Small intestine (tissue), 7 donors: ENCODE measurements around the gene ELOVL7. TPM values are rescaled to one million over a fixed set of nuclear protein-coding genes. Genes with fewer than 3 reads are reported as not detected.
"Not testable (repeated sequence)": the region's sequence is repeated elsewhere in the genome, so short reads cannot be mapped to it uniquely, and the experiment has no call there.

Source experiments
- DNase-seq, 2 donors: peaks; one replicate each; pipeline versions ENCODE4 v3.0.0 to v3.0.0-alpha.2; 2013
- FAIRE-seq: peaks from 2 replicates; lab custom pipeline; 2012; peaks lifted over from hg19 to GRCh38; lab: Jason Lieb, UNC
- H3K27ac ChIP-seq, 3 donors: one replicate each; pipeline ENCODE4 v1.5.1; 2013; ENCODE audit warnings: low read length in 2 of 3, mild to moderate bottlenecking in 2 of 3, control low read depth in 1 of 3, inconsistent platforms in 1 of 3, low read depth in 1 of 3, moderate library complexity in 1 of 3
- H3K27me3 ChIP-seq, 3 donors: one replicate each; pipeline ENCODE4 v1.6.1; 2013; ENCODE audit warnings: low read length in 3 of 3, inconsistent platforms in 1 of 3; ENCODE audit not compliant: control insufficient read depth in 3 of 3, insufficient read depth in 3 of 3
- H3K36me3 ChIP-seq, 3 donors: one replicate each; pipeline ENCODE4 v1.6.1; 2013; ENCODE audit warnings: low read length in 3 of 3, inconsistent platforms in 1 of 3, low read depth in 1 of 3, mild to moderate bottlenecking in 1 of 3, moderate library complexity in 1 of 3; ENCODE audit not compliant: control insufficient read depth in 3 of 3, insufficient read depth in 2 of 3
- H3K4me1 ChIP-seq, 3 donors: one replicate each; pipeline ENCODE4 v1.6.1; 2013; ENCODE audit warnings: low read length in 2 of 3, inconsistent platforms in 1 of 3, low read depth in 1 of 3, mild to moderate bottlenecking in 1 of 3, moderate library complexity in 1 of 3; ENCODE audit not compliant: control insufficient read depth in 3 of 3, insufficient read depth in 2 of 3
- H3K4me3 ChIP-seq, 3 donors: one replicate each; pipeline ENCODE4 v1.5.1; 2013; ENCODE audit warnings: low read length in 3 of 3, control low read depth in 1 of 3, inconsistent platforms in 1 of 3, low read depth in 1 of 3, mild to moderate bottlenecking in 1 of 3, moderate library complexity in 1 of 3
- H3K9me3 ChIP-seq, 2 donors: one replicate each; pipeline ENCODE4 v1.6.1; 2013; ENCODE audit warnings: low read depth in 1 of 2, low read length in 1 of 2; ENCODE audit not compliant: control insufficient read depth in 2 of 2, insufficient read depth in 1 of 2
- WGBS, 3 donors: extraction: QIAGEN DNeasy Blood & Tissue Kit; methylation state at CpG; one replicate each; pipeline ENCODE4 v1.1.7; 2013; 5-methylcytosine and 5-hydroxymethylcytosine counted together
- polyA plus RNA-seq, 4 donors: library from polyadenylated mRNA; stranded (reverse) in 3 of 4; unstranded in 1 of 4; fragments of 200-250 nt in 3 of 4; fragments of 120-200 nt in 1 of 4; gene quantifications; one replicate each; pipeline versions ENCODE4 v1.2.1 to v1.2.3, GENCODE V29; 2013
- donor health status: healthy with polysubstance abuse.
- donor health status: control.
- donor health status: control.
- donor health status: Bipolar disorder and iron deficiency.
- donor health status: healthy.

Gene ELOVL7
- polyA plus RNA-seq, 4 donors: 9.2 to 100 (median 20.2) TPM

DNA sequence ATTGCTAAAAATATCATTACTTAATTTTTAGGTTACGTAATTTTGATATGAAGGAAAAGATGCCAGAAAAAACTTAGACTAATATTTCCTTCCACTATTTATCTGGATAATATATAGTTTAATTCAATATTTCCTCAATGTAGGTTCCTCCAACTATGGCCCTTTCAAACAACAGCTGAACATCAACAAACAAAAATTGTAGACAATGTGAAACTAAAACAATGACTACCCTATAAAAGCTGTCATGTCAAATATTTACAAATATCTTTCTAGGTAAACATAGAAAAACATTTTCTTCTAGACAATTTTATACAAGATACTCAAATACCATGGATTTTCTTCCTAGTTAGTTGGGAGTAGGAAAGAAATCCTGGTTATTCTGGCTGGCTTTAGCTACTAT lies 16.9 kb downstream of the ELOVL7 start:
- Histone ChIP-seq H3K27me3 (no peaks in the 10 kb centered on the region), H3K9me3 (no peaks in the 10 kb centered on the region), H3K27ac (no peak overlapping the region), H3K36me3 (no peaks in the 10 kb centered on the region), H3K4me3 (no peak overlapping the region), H3K4me1 (no peaks in the 10 kb centered on the region)
- DNase-seq (no peak), FAIRE-seq (no peak)
- WGBS, 3 donors: 91 to 95% (median 93%) methylated on average over 1 of the region's 1 CpG

GRCh38 chr5:60826653-60827052 lies 17.4 kb downstream of the ELOVL7 start:
- Histone ChIP-seq H3K4me3 (no peak overlapping the region), H3K27ac (no peak overlapping the region), H3K27me3 (no peaks in the 10 kb centered on the region), H3K9me3 (no peaks in the 10 kb centered on the region), H3K36me3 (no peaks in the 10 kb centered on the region), H3K4me1 (no peaks in the 10 kb centered on the region)
- DNase-seq: no peak
- no peak for FAIRE-seq

DNA sequence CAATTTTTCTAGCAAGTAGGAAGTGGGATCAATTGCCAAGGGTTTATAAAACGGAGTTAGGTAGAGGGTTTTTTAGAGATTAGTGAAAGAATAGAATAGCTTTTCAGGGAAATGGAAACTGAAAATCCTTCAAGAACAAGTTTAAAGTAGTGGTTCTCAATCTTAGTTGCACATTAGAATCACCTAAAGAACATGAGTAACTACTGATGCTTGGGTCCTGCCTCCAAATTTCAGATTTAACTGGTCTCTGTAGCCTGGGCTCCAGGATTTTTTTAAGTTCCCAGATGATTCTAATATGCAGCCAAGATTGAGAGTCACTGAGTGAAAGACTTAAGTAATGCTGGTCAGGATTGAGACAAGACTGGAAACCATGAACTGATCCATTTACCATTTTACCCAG lies 20.5 kb downstream of the ELOVL7 start:
- FAIRE-seq: no peak

GRCh38 chr5:60822285-60822556 lies 21.8 kb downstream of the ELOVL7 start:
- DNase-seq: no peak
- 88 to 97% (median 91%) methylated on average over 2 of the region's 2 CpGs for WGBS, 3 donors
- Histone ChIP-seq H3K9me3 (no peaks in the 10 kb centered on the region), H3K4me3 (no peak overlapping the region), H3K36me3 (peaks cover 0 to 9% (median 0%) of the 10 kb centered on the region in 3 donors), H3K27me3 (no peaks in the 10 kb centered on the region), H3K4me1 (no peaks in the 10 kb centered on the region), H3K27ac (no peak overlapping the region)
- no peak for FAIRE-seq

More for the DNA sequence above, 20.5 kb downstream of the ELOVL7 start:
- Histone ChIP-seq H3K9me3 (no peaks in the 10 kb centered on the region), H3K27me3 (no peaks in the 10 kb centered on the region), H3K36me3 (peaks cover 0 to 6% (median 0%) of the 10 kb centered on the region in 3 donors), H3K4me1 (no peaks in the 10 kb centered on the region), H3K27ac (no peak overlapping the region), H3K4me3 (no peak overlapping the region)
- no peak for DNase-seq
- WGBS, 3 donors: 79 to 87% (median 80%) methylated on average over 1 of the region's 1 CpG

- H3K36me3 ChIP-seq: peaks cover 0 to 9% (median 0%) of the 10 kb centered on the region in 3 donors
- H3K4me1 ChIP-seq: no peaks in the 10 kb centered on the region
- H3K4me3 ChIP-seq: no peak overlapping the region
- FAIRE-seq (no peak), DNase-seq (no peak)
- no peak overlapping the region for H3K27ac ChIP-seq
- WGBS, 3 donors: 86 to 99% (median 96%) methylated on average over 4 of the region's 4 CpGs
- no peaks in the 10 kb centered on the region for H3K27me3 ChIP-seq
- H3K9me3 ChIP-seq: no peaks in the 10 kb centered on the region
Measured at GRCh38 chr5:60821488-60822284, 22.4 kb downstream of the ELOVL7 start.

- H3K9me3 ChIP-seq: no peaks in the 10 kb centered on the region
Measured at GRCh38 chr5:60820593-60821487, 23.2 kb downstream of the ELOVL7 start.

GRCh38 chr5:60816138-60816537 lies 27.9 kb downstream of the ELOVL7 start:
- not testable (repeated sequence) for DNase-seq, H3K9me3 ChIP-seq, H3K36me3 ChIP-seq, H3K27me3 ChIP-seq, FAIRE-seq, H3K4me3 ChIP-seq, H3K27ac ChIP-seq, H3K4me1 ChIP-seq
- 91 to 98% (median 95%) methylated on average over 5 of the region's 5 CpGs for WGBS, 3 donors

More at GRCh38 chr5:60820593-60821487, 23.2 kb downstream of the ELOVL7 start:
- FAIRE-seq (no peak), DNase-seq (no peak)
- Histone ChIP-seq H3K27me3 (no peaks in the 10 kb centered on the region), H3K4me1 (no peaks in the 10 kb centered on the region), H3K36me3 (peaks cover 0 to 9% (median 0%) of the 10 kb centered on the region in 3 donors), H3K27ac (no peak overlapping the region), H3K4me3 (no peak overlapping the region)
- 75 to 87% (median 86%) methylated on average over 9 of the region's 9 CpGs for WGBS, 3 donors

GRCh38 chr5:60814498-60814897 lies 29.6 kb downstream of the ELOVL7 start:
- Histone ChIP-seq H3K27me3 (no peaks in the 10 kb centered on the region), H3K36me3 (peaks cover 0 to 5% (median 0%) of the 10 kb centered on the region in 3 donors), H3K27ac (no peak overlapping the region), H3K4me1 (peaks cover 0 to 3% (median 0%) of the 10 kb centered on the region in 3 donors), H3K9me3 (no peaks in the 10 kb centered on the region), H3K4me3 (no peak overlapping the region)
- no peak for FAIRE-seq
- peak in 1 of 2 donors; percentile 60 for DNase-seq
- 51 to 71% (median 55%) methylated on average over 2 of the region's 2 CpGs for WGBS, 3 donors
